Inflammatory macrophage (primary cell): ENCODE results near the gene PURA.
"Not testable (repeated sequence)": the region's sequence is repeated elsewhere in the genome, so short reads cannot be mapped to it uniquely, and the experiment has no call there.

Source experiments
- DNase-seq, 2 donors: peaks; one replicate each; pipeline ENCODE4 v3.0.0-alpha.2; 2020 to 2022

Gene PURA

DNA sequence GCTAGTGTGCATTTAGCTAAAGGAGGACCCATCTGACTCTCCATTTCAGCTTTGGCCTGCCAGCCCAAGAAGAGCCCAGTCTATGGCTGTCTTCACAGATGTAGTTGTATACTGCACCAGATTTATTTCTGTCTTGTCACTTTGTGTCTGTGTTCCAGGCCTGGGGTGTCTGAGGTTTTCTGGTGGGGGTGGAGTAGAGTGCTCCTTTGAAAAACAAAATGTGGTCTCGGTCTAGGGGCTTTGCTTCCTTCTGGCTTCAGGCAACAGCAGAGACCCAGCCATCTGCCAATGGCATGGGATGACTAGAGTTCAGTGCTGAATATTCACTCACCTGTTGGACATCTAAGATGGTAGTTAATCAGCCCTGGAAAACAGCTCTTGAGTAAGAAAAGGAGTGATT, 22.7 kb downstream of the PURA start:
- DNase-seq = no peak

DNA sequence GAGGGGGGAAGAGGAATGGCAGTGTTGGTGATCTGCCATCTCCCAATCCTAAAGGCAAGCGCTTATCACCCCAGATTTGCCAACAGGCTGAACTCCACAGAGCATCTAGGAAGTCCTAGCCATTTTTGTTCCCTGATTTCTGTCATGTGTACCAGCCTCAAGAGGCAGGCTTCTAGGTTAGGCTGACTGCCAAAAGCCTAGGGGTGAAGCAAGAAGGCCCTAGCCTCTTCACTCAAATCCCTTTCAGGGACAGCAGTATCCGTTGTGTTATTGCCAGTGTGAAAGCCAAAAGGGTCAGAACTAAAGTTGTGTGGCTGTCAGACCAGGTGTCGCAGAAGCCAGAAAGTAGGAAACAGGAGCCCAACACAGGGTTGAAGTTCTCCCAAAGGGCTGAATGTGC, 26.5 kb downstream of the PURA start:
- no peak for DNase-seq

DNA sequence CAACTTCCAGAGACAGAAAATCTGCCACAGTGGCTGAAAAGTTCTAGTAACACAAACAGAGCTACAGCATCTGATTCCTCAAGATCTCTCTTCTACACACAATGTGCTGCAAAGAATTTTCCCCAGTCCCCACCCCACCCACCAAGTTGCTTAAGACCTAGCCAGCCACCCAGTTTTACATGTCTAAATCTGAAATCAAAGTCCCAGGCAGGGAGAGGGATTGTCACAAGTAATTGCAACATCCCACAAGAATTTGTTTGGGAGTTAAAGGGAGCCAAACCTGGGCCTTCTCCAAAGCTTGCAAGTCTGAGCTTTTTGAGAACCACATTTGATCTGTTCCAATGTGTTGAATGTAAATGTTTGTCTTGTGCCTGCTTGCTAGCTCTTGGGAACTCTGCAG, 27.3 kb downstream of the PURA start:
- no peak for DNase-seq

DNA sequence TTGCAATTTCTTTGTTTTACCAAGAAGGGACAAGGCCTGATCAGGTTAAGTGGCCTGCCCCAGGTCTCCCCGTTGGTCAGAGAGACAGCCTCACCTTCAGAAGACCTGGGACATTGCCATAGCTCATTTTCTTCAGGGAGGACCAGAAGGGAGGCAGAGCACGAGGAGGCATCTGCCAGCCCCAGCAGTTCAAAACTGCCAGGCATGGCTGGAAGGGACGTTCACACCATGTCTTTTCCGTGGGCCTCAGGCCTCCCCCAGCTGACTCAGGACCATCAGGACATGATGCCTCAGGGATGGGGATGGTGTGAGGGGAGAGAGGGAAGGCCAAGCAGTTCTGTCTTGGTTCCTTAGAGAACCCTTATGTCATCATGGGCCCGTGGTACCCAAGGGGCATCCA, 28.3 kb downstream of the PURA start:
- DNase-seq = no peak

DNA sequence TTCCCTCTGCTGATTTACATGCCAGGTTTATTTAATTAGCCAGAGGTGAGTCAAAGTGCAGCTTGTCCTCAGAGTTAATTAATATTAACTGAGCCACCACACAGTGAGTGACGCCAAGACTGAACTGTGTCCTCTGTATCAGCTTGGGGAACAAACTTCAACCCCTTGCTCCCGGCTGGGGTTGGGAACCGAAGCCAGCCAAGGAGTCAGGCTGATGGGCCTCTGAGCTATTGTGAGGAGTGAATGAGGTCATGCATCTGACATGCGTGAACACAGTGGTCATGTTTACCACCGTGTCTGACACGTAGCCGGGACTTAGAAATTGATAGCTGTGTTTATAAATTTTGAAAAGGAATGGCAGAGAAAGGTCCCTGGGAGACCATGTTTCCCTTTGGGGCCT, 28.9 kb downstream of the PURA start:
- DNase-seq = no peak

DNA sequence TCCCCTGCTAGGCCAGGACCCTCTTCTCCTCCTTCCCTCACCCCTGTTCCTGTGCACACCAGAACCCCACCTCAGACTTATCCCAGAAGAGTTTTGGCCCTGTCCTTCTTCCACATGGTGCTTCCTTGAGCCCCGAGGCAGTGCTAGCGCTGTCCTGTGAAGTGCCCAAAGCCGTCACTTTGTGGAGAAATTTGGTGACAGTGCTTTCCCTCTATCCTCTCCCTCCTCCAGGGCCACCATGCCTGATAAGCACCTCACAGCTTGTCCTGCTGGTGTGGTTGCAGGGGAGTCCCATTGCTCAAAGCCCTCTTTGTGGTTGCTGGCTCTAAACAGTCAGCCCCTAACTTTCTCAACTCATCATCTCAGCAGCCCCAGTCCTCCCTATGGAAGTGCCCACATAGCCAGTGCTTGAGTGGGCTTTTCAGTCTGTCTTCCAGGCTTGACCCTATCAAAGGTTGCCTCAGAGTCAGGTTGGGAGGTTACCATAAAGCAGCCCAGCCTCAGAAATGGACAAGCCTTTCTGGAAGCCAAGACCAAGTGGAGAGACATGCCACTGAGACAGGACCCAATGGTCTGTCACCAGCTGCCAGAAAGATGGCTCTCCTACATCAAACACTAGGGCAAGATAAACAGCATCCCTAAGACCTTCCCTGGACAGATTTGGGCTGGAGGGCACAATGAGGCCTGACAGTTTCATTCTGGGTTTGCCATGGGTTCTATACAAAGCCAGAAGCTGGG, 29.8 kb downstream of the PURA start:
- no peak for DNase-seq

DNA sequence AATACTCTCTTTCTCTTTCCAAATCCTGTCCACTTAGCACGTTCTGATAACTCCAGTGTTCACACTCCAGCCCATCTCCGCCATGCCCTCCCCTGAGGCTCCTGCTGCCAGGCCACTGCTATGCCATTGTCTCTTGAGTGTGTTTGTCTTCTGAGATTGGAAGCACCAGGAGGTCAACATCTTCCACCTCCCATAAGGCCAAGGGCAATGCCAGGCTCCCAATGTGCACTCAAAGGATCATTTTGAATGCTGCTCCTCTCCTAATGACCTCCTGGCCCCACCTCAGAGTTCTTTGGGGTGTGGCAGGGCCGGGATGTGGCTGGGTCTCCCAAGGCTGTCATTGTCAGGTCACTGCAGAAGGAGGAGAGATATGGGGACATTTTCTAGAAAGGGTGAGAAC, 31.3 kb downstream of the PURA start:
- no peak for DNase-seq

DNA sequence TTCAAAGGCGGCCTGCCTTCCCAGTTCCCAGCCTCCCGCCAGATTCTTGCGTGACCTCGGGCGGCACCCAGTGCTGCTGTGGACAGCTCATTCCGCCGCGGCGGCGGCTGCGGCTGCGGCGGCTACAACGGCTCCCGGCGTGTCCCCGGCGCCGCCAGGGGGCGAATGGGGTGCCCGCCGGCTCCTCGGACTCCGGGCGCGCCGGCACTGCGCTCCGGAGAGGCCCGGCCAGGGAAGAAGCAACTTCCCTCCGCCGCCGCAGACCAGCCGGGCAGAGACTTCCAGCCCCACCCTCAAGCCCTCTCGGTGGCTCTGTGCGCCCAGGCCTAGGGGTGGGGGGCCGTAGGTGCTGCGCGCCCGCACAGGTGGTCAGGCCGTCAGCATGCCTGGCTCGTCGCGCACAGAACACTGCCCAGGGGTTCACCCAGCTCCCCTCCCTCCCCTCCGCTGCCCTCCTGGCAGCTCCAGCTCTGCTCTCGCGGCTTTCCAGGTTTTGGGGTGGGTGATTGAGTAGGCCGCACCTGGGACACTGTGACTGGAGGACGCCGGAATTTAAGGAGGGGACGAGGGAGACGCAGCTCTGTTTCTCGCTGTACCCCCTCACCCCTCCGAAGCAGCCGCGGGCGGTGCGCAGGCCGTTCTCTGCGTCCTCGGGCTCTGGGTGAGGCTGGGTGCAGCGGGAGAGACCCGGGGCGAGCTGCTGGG, 32.1 kb downstream of the PURA start:
- DNase-seq = peak; percentile 76 to 84

DNA sequence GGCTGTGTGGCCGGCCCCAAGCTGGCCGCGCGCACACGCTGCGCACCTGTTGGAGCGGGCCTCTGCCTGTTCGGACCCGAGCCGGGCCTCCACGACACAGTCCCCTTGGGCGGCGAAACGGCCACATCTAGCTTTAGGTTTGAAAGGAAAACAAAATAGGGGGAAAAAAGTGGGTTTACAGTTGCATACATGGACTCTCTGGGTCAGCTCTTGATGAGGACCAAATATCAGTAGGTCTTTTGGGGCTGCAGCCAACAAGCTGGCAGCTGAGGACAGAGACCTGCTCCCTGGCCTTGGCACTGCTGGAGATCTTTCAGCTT, 32.6 kb downstream of the PURA start:
- no peak for DNase-seq

DNA sequence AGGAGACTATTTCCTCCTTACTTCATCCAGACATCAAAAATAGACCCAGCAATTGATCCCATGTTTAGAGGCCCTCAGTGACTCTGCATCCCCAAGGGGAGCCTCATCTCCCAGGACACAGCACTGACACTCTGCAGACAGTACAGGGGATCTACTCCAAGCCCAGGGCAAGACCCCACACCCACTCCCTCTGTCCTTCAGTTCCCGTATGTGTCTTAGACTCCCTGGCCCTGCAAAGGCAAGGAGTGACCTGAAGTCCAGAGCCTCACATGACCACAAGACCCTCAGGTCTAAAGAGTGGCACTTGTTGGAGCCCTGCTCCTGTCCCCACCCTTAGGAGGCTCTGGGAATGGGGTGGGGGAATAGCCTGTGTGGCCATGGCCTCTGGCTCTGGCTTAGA, 33.6 kb downstream of the PURA start:
- DNase-seq = no peak

DNA sequence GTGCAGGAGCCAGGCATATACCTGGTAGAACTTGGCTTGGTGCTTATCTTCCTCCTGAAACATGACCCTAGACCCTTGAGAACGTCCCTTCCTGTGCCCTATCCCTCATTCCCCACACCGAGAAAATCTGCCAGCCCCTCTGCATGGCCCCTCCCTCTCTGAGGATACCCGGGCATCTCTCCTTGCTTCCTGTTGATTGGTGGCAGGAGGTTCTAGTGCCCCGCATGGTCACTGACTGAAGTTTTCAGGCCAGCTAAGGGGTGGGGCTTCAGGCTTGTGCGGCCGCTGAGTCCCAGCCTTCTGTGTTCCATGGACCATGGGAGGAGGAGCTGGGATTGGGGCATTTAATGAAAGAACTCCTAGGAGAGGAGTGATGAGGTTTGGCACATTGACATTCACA, 34.6 kb downstream of the PURA start:
- no peak for DNase-seq

DNA sequence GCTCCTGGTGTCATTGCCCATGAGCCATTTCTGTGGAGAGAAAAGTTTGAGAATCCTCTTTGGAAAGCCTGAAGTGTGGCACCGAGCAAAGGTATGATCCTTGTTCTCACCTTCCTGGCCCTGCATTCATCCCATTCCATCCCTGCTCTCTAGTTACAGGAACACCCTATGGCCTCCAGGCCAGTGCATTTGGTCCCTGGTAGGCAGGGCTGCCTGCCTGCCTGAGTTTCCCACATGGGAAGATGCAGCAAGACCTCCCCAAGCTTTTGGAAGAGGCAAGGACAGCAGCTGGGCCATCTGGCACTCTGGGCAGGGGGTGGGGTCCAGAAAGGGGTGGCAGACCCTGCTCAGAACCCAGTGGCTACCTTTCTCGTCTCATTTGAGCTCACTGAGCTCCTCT, 36.3 kb downstream of the PURA start:
- no peak for DNase-seq

DNA sequence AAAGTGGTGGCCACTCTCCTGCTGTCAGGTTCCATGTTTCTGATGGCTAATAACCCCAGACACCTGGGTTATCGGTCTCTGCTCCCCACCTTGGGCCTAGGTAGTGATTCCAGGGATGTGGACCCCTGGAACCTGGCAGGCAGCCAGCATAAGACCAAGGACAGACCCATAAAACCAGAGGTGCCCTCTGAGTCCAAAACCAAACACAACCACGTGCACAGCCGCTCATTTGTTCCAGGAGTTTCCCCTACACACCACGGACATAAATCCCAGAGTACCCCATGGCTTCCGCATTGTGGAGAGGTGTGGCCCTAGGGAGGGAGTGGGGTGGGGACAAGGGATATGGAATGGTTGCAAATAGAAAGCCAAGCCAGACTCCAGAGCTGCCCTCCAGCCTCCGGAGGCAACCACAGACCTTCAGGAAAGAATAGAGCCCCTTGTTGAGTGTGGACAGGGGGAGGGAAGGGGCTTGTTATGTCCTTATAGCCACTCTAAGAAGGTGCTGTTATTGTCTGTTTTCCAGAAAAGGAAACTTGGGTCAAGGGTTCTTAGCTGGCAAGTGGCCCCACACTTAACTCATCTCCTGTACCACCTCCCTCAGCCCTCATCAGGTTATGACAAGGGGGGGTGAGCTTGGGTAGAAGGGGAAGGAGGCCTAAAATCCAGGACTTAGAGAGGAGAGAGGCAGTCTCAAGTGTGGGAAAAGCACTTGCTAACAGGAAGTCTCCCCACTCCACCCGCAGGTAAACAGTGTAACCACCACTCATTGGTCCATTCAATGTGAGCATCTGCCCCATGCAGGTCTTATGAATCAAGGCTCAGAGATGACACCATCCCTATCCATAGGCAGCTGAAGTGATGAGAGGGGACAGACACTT, 37.5 kb downstream of the PURA start:
- DNase-seq = no peak

DNA sequence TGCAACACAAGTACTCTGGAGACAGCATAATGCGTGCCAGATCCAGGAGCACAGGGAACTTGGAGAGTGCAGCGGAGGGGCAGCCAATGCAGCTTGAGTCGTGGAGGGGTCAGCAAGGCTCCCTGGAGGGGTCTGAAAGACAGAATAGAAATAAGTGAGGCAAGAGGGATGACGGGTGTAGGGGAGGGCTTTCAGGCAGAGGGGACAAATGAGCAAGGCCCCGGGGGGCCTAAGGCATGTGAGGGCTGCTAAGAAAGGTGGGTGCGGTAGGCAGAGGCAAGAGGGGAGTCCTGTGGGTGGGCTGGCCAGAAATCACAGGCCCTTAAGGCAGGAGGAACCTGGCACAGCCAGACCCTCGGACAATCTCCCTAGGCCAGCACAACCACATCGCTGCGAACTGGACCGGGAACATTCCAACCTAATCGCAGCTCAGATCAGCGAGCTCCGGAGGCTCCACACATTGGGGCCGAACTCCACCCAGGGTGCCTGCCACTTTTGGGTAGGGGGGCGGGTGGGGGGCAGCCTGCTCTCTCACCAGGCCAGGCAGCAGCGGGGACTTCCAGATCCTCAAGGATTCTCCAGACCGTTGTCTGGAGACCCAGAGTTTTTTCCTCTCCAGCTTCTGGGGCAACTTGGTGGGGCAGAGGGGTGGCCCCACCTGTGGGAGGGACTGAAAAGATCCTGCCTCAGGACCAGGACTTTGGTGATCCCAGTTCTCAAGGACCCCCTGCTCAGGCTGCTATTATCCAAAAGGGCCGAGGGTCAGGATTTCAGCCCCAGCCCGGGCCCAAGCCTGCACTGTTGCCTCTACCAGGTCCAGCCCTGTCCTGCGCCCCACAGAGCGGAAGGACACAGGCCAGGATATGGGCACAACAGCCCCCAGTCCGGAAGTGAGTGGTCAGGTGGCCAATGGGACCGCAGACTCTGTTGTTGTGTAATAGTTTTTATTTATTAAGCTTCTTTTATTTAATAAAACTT, 38.4 kb downstream of the PURA start:
- no peak for DNase-seq

DNA sequence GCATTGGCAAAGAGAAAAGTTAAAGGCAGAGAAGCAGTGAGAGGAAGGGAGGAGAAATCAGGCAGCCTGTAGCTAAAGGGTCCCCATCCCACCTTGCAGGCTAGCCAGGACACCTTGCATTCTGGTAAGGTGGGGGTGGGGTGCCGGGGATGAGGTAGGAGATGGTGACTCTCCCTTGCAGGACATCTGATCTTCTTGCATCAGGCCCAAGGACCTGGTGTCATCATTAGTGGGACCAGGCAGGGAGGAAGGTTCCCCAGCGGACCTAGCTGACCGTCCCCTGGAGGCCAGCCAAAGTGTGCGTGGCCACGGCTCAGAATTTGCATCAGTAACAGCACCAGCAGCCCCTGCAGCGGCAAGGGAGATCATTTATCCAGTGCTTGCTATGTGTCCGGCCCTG, 39.3 kb downstream of the PURA start:
- DNase-seq = no peak

DNA sequence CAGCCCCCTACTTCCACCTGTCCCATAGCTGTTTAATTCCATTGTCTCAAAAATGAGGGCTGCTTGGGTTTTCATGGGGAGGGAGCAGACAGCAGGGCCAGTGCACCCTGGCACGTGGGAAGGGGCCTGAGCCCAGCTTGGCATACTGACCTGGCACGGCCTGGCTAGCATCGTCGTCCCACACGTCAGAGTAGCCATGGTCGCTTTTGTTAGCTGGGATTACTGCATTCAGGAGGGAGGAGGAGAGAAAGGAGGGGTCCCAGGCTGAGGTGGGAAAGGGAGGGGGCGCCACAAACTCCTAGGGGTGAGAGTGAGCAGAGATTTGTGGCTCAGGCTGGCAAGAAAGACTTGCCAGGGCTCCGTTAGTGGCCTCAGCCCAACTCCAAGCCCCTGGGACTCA, 40.0 kb downstream of the PURA start:
- DNase-seq = no peak

DNA sequence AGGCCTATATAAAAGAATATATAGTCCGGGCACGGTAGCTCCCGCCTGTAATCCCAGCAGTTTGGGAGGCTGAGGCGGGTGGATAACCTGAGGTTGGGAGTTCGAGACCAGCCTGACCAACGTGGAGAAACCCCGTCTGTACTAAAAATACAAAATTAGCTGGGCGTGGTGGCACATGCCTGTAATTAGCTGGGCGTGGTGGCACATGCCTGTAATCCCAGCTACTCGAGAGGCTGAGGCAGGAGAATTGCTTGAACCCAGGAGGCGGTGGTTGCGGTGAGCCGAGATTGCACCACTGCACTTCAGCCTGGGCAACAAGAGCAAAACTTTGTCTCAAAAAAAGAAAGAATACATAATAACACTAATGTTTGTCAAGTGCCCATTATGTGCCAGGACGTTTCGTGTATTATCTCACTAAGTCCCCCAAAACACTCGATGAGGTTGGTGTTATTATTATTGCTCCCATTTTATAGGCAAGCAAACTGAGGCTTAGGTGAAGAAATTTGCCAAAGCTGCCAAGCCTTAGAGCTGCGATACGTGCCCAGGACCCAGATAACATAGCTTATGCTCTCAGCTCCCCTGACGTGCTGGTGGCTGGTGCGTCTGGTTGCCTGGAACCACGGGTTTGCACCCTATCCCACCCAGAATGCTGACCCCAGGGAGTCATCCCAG, 40.9 kb downstream of the PURA start:
- DNase-seq = not testable (repeated sequence)

DNA sequence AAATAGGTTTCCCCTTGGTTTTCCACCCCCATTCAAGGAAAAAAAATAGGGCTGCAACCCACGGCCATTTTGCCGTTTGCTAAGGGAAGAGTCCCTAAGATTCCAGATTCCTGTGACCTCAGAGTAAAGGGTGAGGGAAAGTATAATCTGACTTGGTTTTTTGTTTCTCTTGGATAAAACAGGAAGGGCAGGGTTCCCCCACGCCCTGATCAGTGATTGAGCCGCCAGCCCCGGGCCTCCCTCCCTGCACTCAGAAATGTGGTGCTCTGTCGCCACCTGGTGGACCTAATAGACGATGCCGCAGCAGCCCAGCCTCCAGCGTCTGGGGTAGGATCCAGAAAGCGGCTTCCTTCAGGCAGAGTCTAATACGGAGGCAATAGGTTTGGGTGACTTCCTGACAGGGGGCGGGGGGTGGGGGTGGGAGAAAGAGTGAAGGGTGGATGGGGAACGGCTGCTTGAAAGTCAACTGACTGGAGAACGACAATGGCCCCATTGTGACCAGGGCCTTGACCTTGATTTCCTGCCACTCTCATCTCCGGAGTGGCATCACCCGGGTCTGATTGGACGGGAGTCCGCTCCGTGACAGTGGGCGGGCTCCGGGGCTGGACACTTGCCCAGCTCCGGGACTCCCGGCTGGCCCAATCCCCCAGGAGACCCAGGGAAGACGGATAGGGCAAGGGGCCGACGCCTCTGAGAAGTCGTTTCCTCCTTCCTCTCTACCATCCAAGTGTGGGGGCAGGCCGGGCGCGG, 43.3 kb downstream of the PURA start:
- DNase-seq = peak; percentile 88 to 89

DNA sequence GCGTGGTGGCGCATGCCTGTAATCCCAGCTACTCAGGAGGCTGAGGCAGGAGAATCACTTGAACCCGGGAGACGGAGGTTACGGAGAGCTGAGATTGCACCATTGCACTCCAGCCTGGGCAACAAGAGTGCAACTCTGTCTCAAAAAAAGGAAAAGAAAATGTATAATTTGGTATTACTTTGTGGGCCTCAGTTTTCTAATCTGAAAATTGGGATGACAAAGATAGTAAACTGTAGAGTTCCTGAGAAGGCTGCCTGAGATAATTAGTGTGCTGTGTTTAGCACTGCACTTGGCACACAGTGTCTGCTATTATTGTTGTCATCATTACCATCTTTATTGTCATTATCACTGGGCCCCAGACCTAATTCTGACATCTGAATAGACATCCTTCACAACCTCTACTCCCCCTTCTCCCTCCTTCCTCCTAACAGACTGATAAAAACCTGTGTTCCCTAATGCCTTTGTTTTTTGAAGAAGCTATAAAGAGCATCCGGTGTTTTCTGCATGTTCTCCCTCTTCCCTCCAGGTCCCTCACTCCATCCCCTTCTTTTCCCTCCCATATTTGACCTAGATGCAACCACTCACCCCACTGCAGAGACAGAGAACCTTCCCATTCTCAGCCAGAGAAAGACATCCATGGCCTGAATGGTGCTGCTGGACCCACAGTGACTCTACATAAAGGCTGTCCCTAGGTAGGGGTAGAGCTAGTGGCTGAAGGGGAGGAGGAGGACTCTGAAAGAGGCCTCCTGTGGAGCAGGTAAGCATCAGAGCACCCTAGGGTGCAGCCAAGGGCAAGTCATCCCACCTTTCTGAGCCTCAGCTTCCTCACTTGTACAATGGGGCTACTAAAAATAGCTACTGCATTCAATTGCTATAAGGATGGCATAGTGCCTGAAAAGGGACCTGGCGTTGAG, 45.4 kb downstream of the PURA start:
- no peak for DNase-seq

DNA sequence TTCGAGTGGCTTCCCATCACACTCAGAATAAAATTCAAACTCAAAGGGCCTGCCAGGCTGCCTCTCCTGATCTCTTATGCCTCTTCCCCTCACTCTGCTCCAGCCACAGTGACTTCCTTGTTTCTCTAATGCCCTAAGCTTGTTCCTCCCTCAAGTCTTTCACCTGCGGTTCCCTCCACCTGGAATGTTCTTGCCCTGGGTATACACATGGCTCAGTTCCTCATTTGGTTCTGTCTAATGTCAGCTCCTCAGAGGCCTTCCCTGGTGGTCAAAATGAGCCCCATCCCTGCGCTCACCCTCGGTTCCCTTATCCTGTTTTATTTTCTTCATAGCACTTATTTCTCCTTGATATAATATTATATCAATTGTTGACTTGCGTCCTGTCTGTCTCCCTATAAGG, 48.4 kb downstream of the PURA start:
- no peak for DNase-seq
